ENCODE measurements around the gene ANKRD63. TPM values are rescaled to one million over a fixed set of nuclear protein-coding genes. Genes with fewer than 3 reads are reported as not detected.

The ANKRD63 gene
- total RNA-seq, 1 experiment from 2014 or later = 0.46 TPM

DNA sequence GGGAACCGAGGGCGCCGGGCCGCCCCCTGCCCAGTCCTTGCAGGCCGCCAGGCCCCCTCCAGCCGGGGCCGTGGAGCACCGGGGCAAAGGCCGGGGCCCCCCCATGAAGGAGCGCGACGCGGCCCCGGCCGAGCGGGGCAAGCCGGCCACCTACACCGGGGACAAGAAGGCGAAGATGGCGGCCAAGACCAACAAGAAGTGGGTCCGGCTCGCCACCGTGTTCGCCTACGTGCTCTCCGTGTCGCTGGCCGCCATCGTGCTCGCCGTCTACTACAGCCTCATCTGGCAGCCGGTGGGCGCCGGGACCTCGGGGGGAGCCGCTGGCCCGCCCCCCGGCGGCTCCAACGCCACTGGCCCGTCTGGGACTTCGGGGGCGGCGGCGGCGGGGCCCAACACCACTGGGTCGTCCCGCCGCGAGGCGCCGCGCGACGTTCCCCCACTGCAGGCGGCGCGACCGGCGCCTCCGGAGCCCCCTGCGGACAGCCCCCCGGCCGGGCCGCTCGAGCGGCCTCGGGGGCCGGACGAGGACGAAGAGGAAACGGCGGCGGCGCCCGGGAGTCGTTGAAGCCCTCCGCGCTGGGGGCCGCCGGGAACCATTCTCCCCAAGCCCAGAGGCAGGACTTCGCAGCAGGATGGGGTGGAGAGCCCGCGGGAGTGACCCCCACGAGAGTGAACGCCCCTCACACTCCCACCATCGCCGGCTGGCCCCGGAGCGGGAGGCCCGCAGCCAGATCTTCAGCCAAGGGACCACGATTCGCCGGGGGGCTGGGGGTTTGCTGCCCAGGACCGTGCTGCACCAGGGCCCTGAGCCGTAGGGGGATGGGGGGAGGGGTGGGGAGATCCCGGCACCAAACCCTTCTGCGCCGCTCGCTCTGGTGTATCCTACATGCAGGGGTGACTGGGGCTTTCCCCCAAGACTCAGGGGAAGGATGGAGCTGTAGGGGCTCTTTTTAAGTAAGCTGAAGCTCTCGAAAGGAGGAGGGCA is 41.4 kb upstream of the ANKRD63 start:
- Histone ChIP-seq H4K20me1 (ENCODE audit: control insufficient read depth, insufficient read depth, insufficient read length) (no peaks in the 10 kb centered on the region), H3K56ac (ENCODE audit: insufficient read length, low read depth, low read length) (no peak overlapping the region), H3K9ac (ENCODE audit: extremely low read depth, insufficient read length, low read length) (no peak overlapping the region), H3K4ac (ENCODE audit: low read depth, low read length) (no peak overlapping the region), H3K23me2 (ENCODE audit: insufficient read length, low read depth, low read length, poor library complexity, severe bottlenecking) (peaks cover 10% of the 10 kb centered on the region), H2BK12ac (ENCODE audit: insufficient read length, low read depth, low read length) (no peak overlapping the region), H2BK5ac (ENCODE audit: insufficient read length, low read length) (no peak overlapping the region), H2BK15ac (ENCODE audit: low read depth, low read length) (no peak overlapping the region), H4K91ac (ENCODE audit: insufficient read length, low read depth, low read length) (no peak overlapping the region), H3K4me1 (ENCODE audit: insufficient read depth, low read length) (peaks cover 25% of the 10 kb centered on the region; the same call in 1 of the 2 replicates), H4K5ac (ENCODE audit: insufficient read length, low read depth, low read length) (no peak overlapping the region), H2AFZ (ENCODE audit: low read length) (no peak overlapping the region), H3K27ac (ENCODE audit: insufficient read length, low read depth, low read length) (no peak overlapping the region), H2BK120ac (ENCODE audit: low read depth, low read length, poor library complexity, severe bottlenecking) (no peak overlapping the region), H2BK20ac (ENCODE audit: low read depth, low read length, poor library complexity, severe bottlenecking) (no peak overlapping the region), H4K8ac (replicated peaks; ENCODE audit: insufficient read length, low read depth, low read length) (no peak overlapping the region), H2AK5ac (ENCODE audit: insufficient read length, low read length) (no peak overlapping the region), H3K79me1 (ENCODE audit: insufficient read depth, low read depth, low read length, poor library complexity, severe bottlenecking) (no peaks in the 10 kb centered on the region), H3K79me2 (ENCODE audit: insufficient read depth, low read length) (no peaks in the 10 kb centered on the region), H3T11ph (ENCODE audit: low read length) (no peak overlapping the region), H3K9me3 (ENCODE audit: control insufficient read depth, low read depth, low read length) (no peaks in the 10 kb centered on the region), H3K27me3 (ENCODE audit: insufficient read depth, low read length) (no peaks in the 10 kb centered on the region; the same call in 1 of the 2 replicates), H3K23ac (ENCODE audit: insufficient read length, low read depth, low read length) (no peak overlapping the region), H3K14ac (ENCODE audit: insufficient read depth, low read length) (no peak overlapping the region), H3K18ac (ENCODE audit: insufficient read length, low read depth, low read length) (no peak overlapping the region), H3K4me2 (ENCODE audit: insufficient read depth, insufficient read length, low read length) (peak overlapping the region; percentile 58)
- DNase-seq = no peak
- H3K27ac Mint-ChIP-seq = no peak overlapping the region; a peak in 1 of 7 replicates
- no CpG with 5 or more reads among the region's 101 CpGs for WGBS (ENCODE audit: extremely low coverage, insufficient read length, low lambda C conversion rate)
- H3K9me3 Mint-ChIP-seq = peaks cover 0 to 6% of the 10 kb centered on the region in 2 experiments; a peak in 1 of 5 replicates
- peak overlapping the region; percentile 67 to 85 for H3K4me3 Mint-ChIP-seq
- TF ChIP-seq, protein P1, sequence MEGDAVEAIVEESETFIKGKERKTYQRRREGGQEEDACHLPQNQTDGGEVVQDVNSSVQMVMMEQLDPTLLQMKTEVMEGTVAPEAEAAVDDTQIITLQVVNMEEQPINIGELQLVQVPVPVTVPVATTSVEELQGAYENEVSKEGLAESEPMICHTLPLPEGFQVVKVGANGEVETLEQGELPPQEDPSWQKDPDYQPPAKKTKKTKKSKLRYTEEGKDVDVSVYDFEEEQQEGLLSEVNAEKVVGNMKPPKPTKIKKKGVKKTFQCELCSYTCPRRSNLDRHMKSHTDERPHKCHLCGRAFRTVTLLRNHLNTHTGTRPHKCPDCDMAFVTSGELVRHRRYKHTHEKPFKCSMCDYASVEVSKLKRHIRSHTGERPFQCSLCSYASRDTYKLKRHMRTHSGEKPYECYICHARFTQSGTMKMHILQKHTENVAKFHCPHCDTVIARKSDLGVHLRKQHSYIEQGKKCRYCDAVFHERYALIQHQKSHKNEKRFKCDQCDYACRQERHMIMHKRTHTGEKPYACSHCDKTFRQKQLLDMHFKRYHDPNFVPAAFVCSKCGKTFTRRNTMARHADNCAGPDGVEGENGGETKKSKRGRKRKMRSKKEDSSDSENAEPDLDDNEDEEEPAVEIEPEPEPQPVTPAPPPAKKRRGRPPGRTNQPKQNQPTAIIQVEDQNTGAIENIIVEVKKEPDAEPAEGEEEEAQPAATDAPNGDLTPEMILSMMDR (conservative IDR thresholded peaks at IDR 0.05) = no peak
- H3K4me1 Mint-ChIP-seq = peaks cover 61 to 66% of the 10 kb centered on the region in 2 experiments
- H3K27me3 Mint-ChIP-seq (ENCODE audit: low read depth) = peaks cover 38% of the 10 kb centered on the region
- peaks cover 2 to 17% (median 6%) of the 10 kb centered on the region in 3 experiments; a peak in 4 of 7 replicates for H3K36me3 Mint-ChIP-seq (ENCODE audit: insufficient read depth in 1 of 3, low read depth in 3 of 3)
